IMR-90 (cell line): ENCODE results near the gene PBX3. TPM values are rescaled to one million over a fixed set of nuclear protein-coding genes. Genes with fewer than 3 reads are reported as not detected.

Experiments
- ATAC-seq: fragments of 200-7000 bp; cut with Tn5 transposase; 2 replicates; pipeline ENCODE4 v1.9.1; 2020; ENCODE audit warnings: low read depth, mild to moderate bottlenecking, moderate library complexity
- BruUV-seq: library from RNA; stranded (reverse); fragments of 400-500 nt; replicated peaks from 2 replicates; lab custom pipeline; 2021; lab: Mats Ljungman, UMichigan
- CTCF ChIA-PET: fragments of 300-600 bp; formaldehyde crosslinking; extraction: SDS; loops from one replicate; lab custom pipeline; 2021; ENCODE audit warnings: antibody characterized with exemption; lab: Yijun Ruan, JAX
- POLR2A ChIA-PET: fragments of 300-600 bp; sonication (Branson Sonifier 250); formaldehyde crosslinking; loops from one replicate; lab custom pipeline; 2022; ENCODE audit warnings: antibody characterized with exemption; ENCODE audit not compliant: unreplicated experiment; lab: Charles Lee
- DNase-seq: peaks from one replicate; pipeline ENCODE4 v3.0.0; 2013
- H2AFZ ChIP-seq: replicated peaks from 2 replicates; pipeline ENCODE3; 2013; ENCODE audit warnings: low read length, mild to moderate bottlenecking; ENCODE audit not compliant: poor library complexity
- H2AK5ac ChIP-seq: 2 replicates; pipeline ENCODE4 v1.6.1; 2013; ENCODE audit warnings: low read depth, low read length, inconsistent platforms
- H2AK9ac ChIP-seq: replicated peaks from 2 replicates; pipeline ENCODE3; 2013; ENCODE audit warnings: mild to moderate bottlenecking, low read depth, low read length, moderate library complexity; ENCODE audit not compliant: poor library complexity
- H2BK120ac ChIP-seq: 2 replicates; pipeline ENCODE4 v1.6.1; 2013; ENCODE audit warnings: low read depth, low read length, inconsistent platforms
- H2BK15ac ChIP-seq: 3 replicates; pipeline ENCODE4 v1.6.1; 2013; ENCODE audit warnings: low read depth, low read length, inconsistent platforms
- H2BK20ac ChIP-seq: 2 replicates; pipeline ENCODE4 v1.6.1; 2013; ENCODE audit warnings: low read depth, mild to moderate bottlenecking, inconsistent platforms, low read length, moderate library complexity
- H2BK5ac ChIP-seq: 2 replicates; pipeline ENCODE4 v1.6.1; 2013; ENCODE audit warnings: mild to moderate bottlenecking, low read depth, low read length, inconsistent platforms; ENCODE audit not compliant: poor library complexity, severe bottlenecking
- H3K14ac ChIP-seq: replicated peaks from 2 replicates; pipeline ENCODE4 v1.6.1; 2013; ENCODE audit warnings: low read depth, low read length, inconsistent platforms
- H3K18ac ChIP-seq: 2 replicates; pipeline ENCODE4 v1.6.1; 2013; ENCODE audit warnings: low read depth, low read length, control low read depth
- H3K23ac ChIP-seq: 2 replicates; pipeline ENCODE4 v1.6.1; 2013; ENCODE audit warnings: low read depth, low read length, inconsistent platforms
- H3K27ac ChIP-seq: 2 replicates; pipeline ENCODE4 v1.5.1; 2013; ENCODE audit warnings: mild to moderate bottlenecking, control low read depth, low read length; ENCODE audit not compliant: insufficient read depth
- H3K27me3 ChIP-seq: 2 replicates; pipeline ENCODE4 v1.6.1; 2013; ENCODE audit warnings: low read length; ENCODE audit not compliant: control insufficient read depth, insufficient read depth
- H3K36me3 ChIP-seq: 2 replicates; pipeline ENCODE4 v1.6.1; 2013; ENCODE audit warnings: low read length, mixed read lengths; ENCODE audit not compliant: control insufficient read depth, insufficient read depth
- H3K4ac ChIP-seq: 2 replicates; pipeline ENCODE4 v1.6.1; 2013; ENCODE audit warnings: low read depth, low read length, inconsistent platforms
- H3K4me1 ChIP-seq: 2 replicates; pipeline ENCODE4 v1.6.1; 2013; ENCODE audit warnings: low read length, mixed read lengths; ENCODE audit not compliant: control insufficient read depth, insufficient read depth
- H3K4me2 ChIP-seq: 2 replicates; pipeline ENCODE4 v1.6.1; 2013; ENCODE audit warnings: low read depth, mild to moderate bottlenecking, control low read depth, low read length, moderate library complexity
- H3K4me3 ChIP-seq: 2 replicates; pipeline ENCODE4 v1.5.1; 2013; ENCODE audit warnings: low read depth, mild to moderate bottlenecking, control low read depth, low read length, moderate library complexity; ENCODE audit not compliant: insufficient read depth
- H3K56ac ChIP-seq: 2 replicates; pipeline ENCODE4 v1.6.1; 2013; ENCODE audit warnings: low read length, inconsistent platforms; ENCODE audit not compliant: insufficient read depth; ENCODE audit errors: extremely low read depth
- H3K79me1 ChIP-seq, 2 experiments: 2 replicates each; pipeline ENCODE4 v1.6.1; 2013; ENCODE audit warnings: low read length in 2 of 2, inconsistent platforms in 1 of 2, low read depth in 1 of 2
- H3K9ac ChIP-seq: 2 replicates; pipeline ENCODE4 v1.6.1; 2013; ENCODE audit warnings: low read depth, low read length, control low read depth
- H3K9me1 ChIP-seq: 2 replicates; pipeline ENCODE4 v1.6.1; 2013; ENCODE audit warnings: low read length, inconsistent platforms; ENCODE audit not compliant: insufficient read depth
- H3K9me3 ChIP-seq: 2 replicates; pipeline ENCODE4 v1.6.1; 2013; ENCODE audit warnings: low read length; ENCODE audit not compliant: control insufficient read depth, insufficient read depth
- H4K20me1 ChIP-seq: 2 replicates; pipeline ENCODE4 v1.6.1; 2013; ENCODE audit warnings: low read length, inconsistent platforms; ENCODE audit not compliant: insufficient read depth
- H4K5ac ChIP-seq: 2 replicates; pipeline ENCODE4 v1.6.1; 2013; ENCODE audit warnings: mild to moderate bottlenecking, low read depth, low read length, control low read depth
- H4K8ac ChIP-seq, 2 experiments: 2 replicates each; pipeline ENCODE4 v1.6.1; 2013; ENCODE audit warnings: low read depth in 2 of 2, low read length in 2 of 2, control low read depth in 1 of 2, inconsistent platforms in 1 of 2
- H4K91ac ChIP-seq: 2 replicates; pipeline ENCODE4 v1.6.1; 2013; ENCODE audit warnings: low read depth, low read length, inconsistent platforms; ENCODE audit not compliant: insufficient read depth
- RAD21 ChIP-seq: IDR thresholded peaks from 2 replicates; pipeline ENCODE4 v1.6.1; 2012; ENCODE audit warnings: low read length, improper control_type of control experiment
- SMC3 ChIP-seq: fragments of 150-350 bp; IDR thresholded peaks from 2 replicates; pipeline ENCODE4 v1.6.1; 2016; ENCODE audit warnings: low read depth, mild to moderate bottlenecking, antibody characterized with exemption, low read length, moderate library complexity
- WGBS, 2 experiments: methylation state at CpG; one replicate each; pipeline versions ENCODE4 v1.1.5 to v1.1.7; 2013; ENCODE audit warnings: missing lambda C conversion rate in 2 of 2; ENCODE audit not compliant: insufficient read length in 1 of 2; ENCODE audit errors: extremely low coverage in 2 of 2; 5-methylcytosine and 5-hydroxymethylcytosine counted together
- dilution Hi-C: fragments of 300-500 bp; cut with HindIII; formaldehyde crosslinking; loops from one replicate; pipeline ENCODE4 v1.14.3; 2018; ENCODE audit warnings: low sequenced_read_pairs; ENCODE audit not compliant: unreplicated experiment
- in situ Hi-C: fragments of 300-500 bp; cut with MboI; formaldehyde crosslinking; loops from 3 replicates; pipeline ENCODE4 v1.14.3; 2019; ENCODE audit warnings: low sequenced_read_pairs, inconsistent platforms, mixed read lengths
- intact Hi-C: fragments of 100-400 bp; cut with micrococcal nuclease; formaldehyde crosslinking; loops from 2 replicates; pipeline ENCODE4 v1.10.0; 2022
- polyA plus RNA-seq, 3 experiments: library from polyadenylated mRNA; depleted of rRNA; stranded (reverse); fragments of >200 nt; gene quantifications; 2 replicates each; pipeline ENCODE4 v1.2.3, GENCODE V29; 2012; ENCODE audit warnings: low replicate concordance in 1 of 3
- total RNA-seq: library from RNA; depleted of rRNA; stranded (reverse); fragments of >200 nt; gene quantifications from 2 replicates; pipeline ENCODE4 v1.2.3, GENCODE V29; 2012
- TF ChIP-seq, protein P1 (sequence below): fragments of 150-350 bp; IDR thresholded peaks from 2 replicates; pipeline ENCODE4 v1.6.1; 2017; ENCODE audit warnings: mild to moderate bottlenecking, antibody characterized with exemption, low read length, low read depth

Gene PBX3
- total and polyA plus RNA-seq, 2 of the 4 experiments (the other 2 are of a cell fraction) = 12.0 to 15.6 TPM

DNA sequence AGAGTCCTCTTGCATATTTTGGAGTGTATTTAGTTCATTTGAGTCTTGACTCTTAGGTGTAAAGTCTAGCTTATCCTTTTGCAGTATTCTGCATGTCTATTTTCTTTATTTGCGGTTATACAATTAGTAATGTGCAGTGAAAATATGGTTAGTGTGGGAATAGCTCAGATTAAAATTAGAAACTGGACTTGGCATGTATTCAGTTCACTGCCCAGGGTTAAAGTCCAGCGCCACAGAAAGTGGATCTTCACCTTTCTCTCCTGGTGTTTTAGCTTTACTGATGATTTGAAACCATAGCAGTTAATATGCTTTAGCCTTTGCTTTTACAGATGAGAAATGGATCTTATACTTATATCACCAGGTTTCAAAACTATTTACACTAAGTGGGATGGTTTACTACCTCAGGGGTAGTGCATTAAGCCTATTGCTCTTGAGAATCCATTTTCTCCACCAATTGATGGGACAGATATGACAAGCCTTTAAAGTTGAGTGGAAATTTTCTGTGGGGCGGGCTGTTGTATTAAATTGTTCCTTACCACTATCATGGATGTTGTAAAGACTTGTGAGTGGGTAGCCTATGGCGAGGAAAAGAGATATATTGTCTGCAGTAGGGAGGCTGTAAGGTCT is 48.9 kb downstream of the PBX3 start:
- no peak overlapping the region for H3K4me2 ChIP-seq
- no peak overlapping the region for H2AK9ac ChIP-seq
- no peak overlapping the region for H2BK15ac ChIP-seq
- no peak overlapping the region for H3K9ac ChIP-seq
- H2BK120ac ChIP-seq = no peak overlapping the region
- H2BK20ac ChIP-seq = no peak overlapping the region
- no peaks in the 10 kb centered on the region for H3K4me1 ChIP-seq
- ChIA-PET POLR2A (no interaction called here), CTCF (interaction anchor here (0.8 kb wide), 1 partner anchor 555 kb away, joined by 3 read pairs; the partner anchor contains the start of gene HSPA5)
- in situ Hi-C loops (no loop called here), intact Hi-C loops (no loop called here), dilution Hi-C loops (no loop called here)
- no peak overlapping the region for H3K14ac ChIP-seq
- H3K79me1 ChIP-seq = peaks cover 10 to 20% of the 10 kb centered on the region in 2 experiments; a peak in 3 of 4 replicates
- BruUV-seq = no TSS peak
- H4K5ac ChIP-seq = no peak overlapping the region
- H3K23ac ChIP-seq = no peak overlapping the region
- H4K91ac ChIP-seq = no peak overlapping the region
- TF ChIP-seq RAD21 = no peak
- TF ChIP-seq, protein P1, sequence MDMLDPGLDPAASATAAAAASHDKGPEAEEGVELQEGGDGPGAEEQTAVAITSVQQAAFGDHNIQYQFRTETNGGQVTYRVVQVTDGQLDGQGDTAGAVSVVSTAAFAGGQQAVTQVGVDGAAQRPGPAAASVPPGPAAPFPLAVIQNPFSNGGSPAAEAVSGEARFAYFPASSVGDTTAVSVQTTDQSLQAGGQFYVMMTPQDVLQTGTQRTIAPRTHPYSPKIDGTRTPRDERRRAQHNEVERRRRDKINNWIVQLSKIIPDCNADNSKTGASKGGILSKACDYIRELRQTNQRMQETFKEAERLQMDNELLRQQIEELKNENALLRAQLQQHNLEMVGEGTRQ = no peak
- TF ChIP-seq SMC3 = no peak
- WGBS, 2 experiments = no CpG with 5 or more reads among the region's 4 CpGs
- H4K20me1 ChIP-seq = no peaks in the 10 kb centered on the region
- H2BK5ac ChIP-seq = no peak overlapping the region
- peaks cover 4% of the 10 kb centered on the region; the same call in 1 of the 2 replicates for H3K9me1 ChIP-seq
- H3K27ac ChIP-seq = no peak overlapping the region
- no peak overlapping the region for H3K4me3 ChIP-seq
- H3K56ac ChIP-seq = no peak overlapping the region
- H3K4ac ChIP-seq = no peak overlapping the region
- no peak overlapping the region for H2AFZ ChIP-seq
- no peak overlapping the region for H2AK5ac ChIP-seq
- no peak for ATAC-seq
- H4K8ac ChIP-seq = no peak overlapping the region
- H3K36me3 ChIP-seq = 0 out of 2 replicates have a peak, but pooled peaks cover 1% of the 10 kb centered on the region
- no peaks in the 10 kb centered on the region for H3K27me3 ChIP-seq
- no peak overlapping the region for H3K18ac ChIP-seq
- H3K9me3 ChIP-seq = no peaks in the 10 kb centered on the region
- DNase-seq = no peak
